Gastrocnemius medialis (tissue), 4 donors: Measurements from ENCODE around the gene PLAC8. TPM values are rescaled to one million over a fixed set of nuclear protein-coding genes. Genes with fewer than 3 reads are reported as not detected.

ENCODE experiments used
- ATAC-seq, 2 donors: fragments of 150-250 bp; one replicate each; pipeline ENCODE4 v1.9.1; 2016
- DNase-seq, 2 donors: peaks; one replicate each; pipeline ENCODE4 v3.0.0-alpha.2; 2019
- H3K27ac ChIP-seq, 4 donors: fragments of 200-600 bp; sonication (generic); 1 replicate in 1 of 4; 2 replicates in 3 of 4; pipeline ENCODE4 v1.5.1; 2016 to 2018; ENCODE audit warnings: mild to moderate bottlenecking in 2 of 4, moderate library complexity in 1 of 4
- H3K27me3 ChIP-seq, 3 donors: fragments of 200-600 bp; sonication (generic) in 2 of 3; 1 replicate in 1 of 3; 2 replicates in 2 of 3; pipeline versions ENCODE4 v1.5.1 to v1.6.0; 2016 to 2019; ENCODE audit warnings: mild to moderate bottlenecking in 1 of 3, moderate library complexity in 1 of 3
- H3K36me3 ChIP-seq, 2 donors: fragments of 200-600 bp; sonication (generic) in 1 of 2; one replicate each; pipeline ENCODE4 v1.5.1; 2017 to 2018
- H3K4me1 ChIP-seq, 2 donors: fragments of 200-600 bp; sonication (generic) in 1 of 2; one replicate each; pipeline ENCODE4 v1.5.1; 2016 to 2017; ENCODE audit warnings: mild to moderate bottlenecking in 2 of 2
- H3K4me3 ChIP-seq, 4 donors: fragments of 200-600 bp; sonication (generic) in 3 of 4; 1 replicate in 1 of 4; 2 replicates in 3 of 4; pipeline ENCODE4 v1.5.1; 2016 to 2019; ENCODE audit warnings: mild to moderate bottlenecking in 2 of 4
- H3K9me3 ChIP-seq, 3 donors: fragments of 200-600 bp; sonication (generic) in 2 of 3; 1 replicate in 1 of 3; 2 replicates in 2 of 3; pipeline ENCODE4 v1.5.1; 2016 to 2019
- CTCF ChIP-seq, 5 experiments: fragments of 450-650 bp in 3 of 5; fragments of 200-600 bp in 2 of 5; sonication (generic) in 2 of 5; IDR thresholded peaks in 4 of 5; conservative IDR thresholded peaks in 1 of 5; 1 replicate in 4 of 5; 2 replicates in 1 of 5; pipeline ENCODE4 v1.5.1; 2016 to 2019; ENCODE audit warnings: antibody characterized with exemption in 5 of 5, mild to moderate bottlenecking in 3 of 5, moderate library complexity in 3 of 5
- POLR2A ChIP-seq, 2 donors: fragments of 450-650 bp; IDR thresholded peaks; one replicate each; pipeline ENCODE4 v1.6.1; 2017; ENCODE audit warnings: antibody characterized with exemption in 2 of 2, mild to moderate bottlenecking in 2 of 2, moderate library complexity in 2 of 2
- in situ Hi-C, 4 donors: fragments of 200-750 bp; cut with MboI; loops; one replicate each; pipeline versions ENCODE4 v1.15.0 to v1.8.0; 2017; ENCODE audit warnings: low sequenced_read_pairs in 4 of 4
- intact Hi-C: fragments of 100-400 bp; cut with DNase I; formaldehyde crosslinking; loops from one replicate; pipeline ENCODE4 v1.15.1; 2023; ENCODE audit warnings: low total_unique reads
- total RNA-seq, 4 donors: library from RNA; depleted of rRNA; stranded (reverse); fragments of >200 nt; gene quantifications; one replicate each; pipeline versions ENCODE4 v1.1.0 to v1.2.3, GENCODE V29; 2016

PLAC8 gene
- total RNA-seq, 4 donors from 2014 or later = 0.23 to 1.1 (median 0.53) TPM; not detected in 1

DNA sequence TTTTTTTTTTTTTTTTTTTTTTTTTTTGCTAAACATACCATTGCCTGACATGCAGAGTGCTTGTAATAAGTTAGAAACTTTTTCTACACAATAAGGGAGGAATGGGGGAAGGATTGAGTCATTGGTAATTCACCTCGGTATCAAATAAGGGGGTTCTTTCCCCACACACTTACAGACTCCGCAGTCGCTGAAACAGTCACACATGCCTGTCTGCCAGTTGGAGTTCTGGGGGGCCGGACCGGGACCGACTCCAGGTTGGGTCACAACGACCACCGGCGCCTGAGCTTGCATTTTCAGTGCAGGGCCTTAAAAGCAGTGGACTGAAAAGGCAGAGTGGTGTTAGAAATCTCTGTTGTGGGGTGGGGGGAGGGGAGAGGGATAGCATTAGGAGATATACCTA is 6.9 kb downstream of the PLAC8 start:
- DNase-seq (no peak), ATAC-seq (no peak)
- no peak overlapping the region for H3K4me3 ChIP-seq
- no peaks in the 10 kb centered on the region for H3K36me3 ChIP-seq
- H3K9me3 ChIP-seq = no peaks in the 10 kb centered on the region
- peaks cover 4% of the 10 kb centered on the region in 2 donors for H3K4me1 ChIP-seq
- H3K27ac ChIP-seq = no peak overlapping the region
- intact Hi-C loops = no loop called here
- H3K27me3 ChIP-seq = no peaks in the 10 kb centered on the region
- in situ Hi-C loops = no loop called here
- no peak for TF ChIP-seq CTCF (IDR thresholded peaks at IDR 0.05 in 4 of 5, conservative IDR thresholded peaks at IDR 0.05 in 1 of 5)

DNA sequence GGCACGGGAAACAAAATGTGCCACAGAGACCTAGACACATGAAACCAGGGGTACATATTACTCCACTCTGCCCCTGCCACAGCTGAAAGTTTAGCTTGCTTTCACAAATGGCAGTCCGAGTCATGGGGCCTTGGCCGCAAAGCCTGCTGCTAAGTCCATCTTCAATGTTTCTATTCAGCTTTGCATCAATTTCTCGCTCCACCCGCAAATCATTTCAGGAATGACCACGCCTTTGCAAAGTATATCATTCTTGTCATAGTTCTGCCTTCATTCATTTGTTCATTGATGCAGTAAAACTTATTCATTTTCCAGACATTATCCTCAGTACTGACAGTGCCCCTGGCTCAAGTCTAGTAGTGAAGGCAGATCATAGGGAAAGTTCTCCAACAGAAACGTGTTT is 9.5 kb downstream of the PLAC8 start:
- Histone ChIP-seq H3K27me3 (no peaks in the 10 kb centered on the region), H3K27ac (no peak overlapping the region), H3K4me1 (no peaks in the 10 kb centered on the region), H3K36me3 (no peaks in the 10 kb centered on the region), H3K4me3 (no peak overlapping the region), H3K9me3 (no peaks in the 10 kb centered on the region)
- DNase-seq (no peak), ATAC-seq (no peak)
- in situ Hi-C loops = no loop called here
- no peak for TF ChIP-seq POLR2A (IDR thresholded peaks at IDR 0.05)
- TF ChIP-seq CTCF (IDR thresholded peaks at IDR 0.05 in 4 of 5, conservative IDR thresholded peaks at IDR 0.05 in 1 of 5) = no peak
- intact Hi-C loops = no loop called here

- in situ Hi-C loops (loop anchor here in 1 of 4 donors (25.0 kb wide), 1 partner anchor 166 kb away; no protein-coding TSS in a partner anchor), intact Hi-C loops (no loop called here)
- TF ChIP-seq POLR2A (IDR thresholded peaks at IDR 0.05) = no peak
- TF ChIP-seq CTCF (IDR thresholded peaks at IDR 0.05 in 4 of 5, conservative IDR thresholded peaks at IDR 0.05 in 1 of 5) = no peak
- DNase-seq (no peak), ATAC-seq (no peak)
- Histone ChIP-seq H3K27ac (no peak overlapping the region), H3K4me3 (no peak overlapping the region), H3K36me3 (no peaks in the 10 kb centered on the region), H3K27me3 (no peaks in the 10 kb centered on the region), H3K4me1 (no peaks in the 10 kb centered on the region), H3K9me3 (no peaks in the 10 kb centered on the region)
These were observed 18.1 kb downstream of the PLAC8 start for GRCh38 chr4:83096397-83096796.

DNA sequence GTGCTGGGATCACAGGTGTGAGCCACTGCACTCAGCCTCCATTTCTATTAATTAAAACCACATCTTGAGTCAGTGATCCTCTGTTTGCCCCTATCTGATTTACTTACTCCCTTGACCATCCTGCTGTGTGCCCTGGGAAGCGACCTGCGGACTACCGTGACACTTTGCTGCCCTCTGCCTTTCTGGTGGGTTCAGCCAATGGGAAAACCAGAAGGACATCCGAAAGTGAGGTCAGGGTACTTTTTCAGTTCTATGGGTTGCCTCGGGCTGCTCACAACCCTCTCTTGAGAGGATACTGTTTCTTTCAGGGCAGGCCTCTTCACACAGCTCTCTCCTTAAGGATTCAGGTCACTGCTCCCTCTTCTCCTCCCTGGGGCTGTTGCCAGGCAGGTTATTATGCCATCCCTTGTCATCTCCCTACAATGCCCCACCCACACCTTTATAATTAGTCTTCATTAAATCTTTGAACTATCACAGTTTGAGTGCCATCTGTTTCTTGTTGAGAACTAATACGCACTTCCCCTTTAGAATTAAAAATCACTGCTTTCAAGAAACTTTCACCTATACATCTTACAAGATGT is 21.4 kb downstream of the PLAC8 start:
- H3K27me3 ChIP-seq = no peaks in the 10 kb centered on the region
- ATAC-seq = no peak

More for the DNA sequence above, 21.4 kb downstream of the PLAC8 start:
- H3K36me3 ChIP-seq = no peaks in the 10 kb centered on the region
- no peaks in the 10 kb centered on the region for H3K9me3 ChIP-seq
- DNase-seq = no peak
- H3K27ac ChIP-seq = no peak overlapping the region
- H3K4me3 ChIP-seq = no peak overlapping the region
- no peaks in the 10 kb centered on the region for H3K4me1 ChIP-seq
- intact Hi-C loops (no loop called here), in situ Hi-C loops (loop anchor here in 1 of 4 donors (25.0 kb wide), 1 partner anchor 169 kb away; no protein-coding TSS in a partner anchor)
- TF ChIP-seq POLR2A (IDR thresholded peaks at IDR 0.05) (no peak), CTCF (IDR thresholded peaks at IDR 0.05 in 4 of 5, conservative IDR thresholded peaks at IDR 0.05 in 1 of 5) (peak in 1 of 5 experiments; percentile 12)
